Muscle of arm (tissue), 12 donors: ENCODE data around the gene GRIK5. TPM values are rescaled to one million over a fixed set of nuclear protein-coding genes. Genes with fewer than 3 reads are reported as not detected.
"Not testable (repeated sequence)": the region's sequence is repeated elsewhere in the genome, so short reads cannot be mapped to it uniquely, and the experiment has no call there.

ENCODE experiments used
- DNase-seq: peaks from one replicate; pipeline ENCODE4 v3.0.0-alpha.2; 2013
- polyA plus RNA-seq, 12 donors: library from polyadenylated mRNA; unstranded; fragments of 120-200 nt; gene quantifications; one replicate each; pipeline ENCODE4 v1.2.1, GENCODE V29; 2013; ENCODE audit not compliant: insufficient read length in 12 of 12

Gene GRIK5
- polyA plus RNA-seq, 12 donors = 1.7 to 10.3 (median 3.2) TPM; not detected in 1

- DNase-seq = no peak
These were observed 47.4 kb downstream of the GRIK5 start for GRCh38 chr19:42022616-42023015.

GRCh38 chr19:42021185-42021584 is 48.8 kb downstream of the GRIK5 start:
- DNase-seq = no peak

DNA sequence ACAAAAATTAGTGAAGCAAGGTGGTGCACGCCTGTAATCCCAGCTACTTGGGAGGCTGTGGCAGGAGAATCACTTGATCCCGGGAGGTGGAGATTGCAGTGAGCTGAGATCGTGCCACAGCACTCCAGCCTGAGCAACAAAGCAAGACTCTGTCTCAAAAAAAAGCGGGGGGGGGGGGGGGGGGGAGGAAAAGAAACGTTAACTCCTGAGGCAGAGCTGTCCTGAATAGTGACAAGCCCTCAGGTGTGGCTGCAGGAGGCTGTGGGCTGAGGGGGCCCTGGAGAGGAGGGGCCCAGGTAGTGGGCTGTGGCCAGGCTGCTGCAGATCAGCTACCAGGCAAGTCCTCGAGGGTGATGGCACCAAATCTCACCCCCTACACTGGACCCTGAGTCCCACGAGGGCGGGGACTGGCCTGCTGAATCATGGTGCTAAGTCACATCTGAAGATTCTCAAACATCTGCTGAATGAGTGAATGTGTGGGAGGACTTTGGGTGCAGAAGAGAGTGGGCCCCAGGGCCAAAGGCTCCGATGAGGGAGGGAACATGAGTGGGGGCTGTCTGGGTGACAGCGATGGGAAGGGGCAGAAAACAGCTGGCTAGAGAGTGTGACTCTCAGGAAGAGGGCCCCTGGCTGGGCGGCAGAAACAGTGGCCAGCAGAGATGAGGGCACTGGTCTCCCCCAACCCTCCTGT is 51.4 kb downstream of the GRIK5 start:
- no peak for DNase-seq

- no peak for DNase-seq
These were observed 53.0 kb downstream of the GRIK5 start for GRCh38 chr19:42017040-42017439.

DNA sequence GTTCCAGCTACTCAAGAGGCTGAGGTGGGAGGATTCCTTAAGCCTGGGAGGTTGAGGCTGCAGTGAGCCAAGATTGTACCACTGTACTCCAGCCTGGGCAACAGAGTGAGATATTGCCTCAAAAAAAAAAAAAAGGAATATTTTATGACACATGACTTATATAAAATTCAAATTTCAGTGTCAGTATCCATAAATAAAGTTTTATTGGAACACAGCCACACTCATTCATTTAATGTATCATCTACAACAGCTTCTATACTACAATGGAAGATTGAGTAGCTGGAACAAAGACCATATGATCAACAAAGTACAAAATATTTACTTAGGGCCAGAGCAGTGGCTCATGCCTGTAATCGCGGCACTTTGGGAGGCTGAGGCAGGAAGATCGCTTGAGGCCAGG is 57.3 kb downstream of the GRIK5 start:
- not testable (repeated sequence) for DNase-seq

DNA sequence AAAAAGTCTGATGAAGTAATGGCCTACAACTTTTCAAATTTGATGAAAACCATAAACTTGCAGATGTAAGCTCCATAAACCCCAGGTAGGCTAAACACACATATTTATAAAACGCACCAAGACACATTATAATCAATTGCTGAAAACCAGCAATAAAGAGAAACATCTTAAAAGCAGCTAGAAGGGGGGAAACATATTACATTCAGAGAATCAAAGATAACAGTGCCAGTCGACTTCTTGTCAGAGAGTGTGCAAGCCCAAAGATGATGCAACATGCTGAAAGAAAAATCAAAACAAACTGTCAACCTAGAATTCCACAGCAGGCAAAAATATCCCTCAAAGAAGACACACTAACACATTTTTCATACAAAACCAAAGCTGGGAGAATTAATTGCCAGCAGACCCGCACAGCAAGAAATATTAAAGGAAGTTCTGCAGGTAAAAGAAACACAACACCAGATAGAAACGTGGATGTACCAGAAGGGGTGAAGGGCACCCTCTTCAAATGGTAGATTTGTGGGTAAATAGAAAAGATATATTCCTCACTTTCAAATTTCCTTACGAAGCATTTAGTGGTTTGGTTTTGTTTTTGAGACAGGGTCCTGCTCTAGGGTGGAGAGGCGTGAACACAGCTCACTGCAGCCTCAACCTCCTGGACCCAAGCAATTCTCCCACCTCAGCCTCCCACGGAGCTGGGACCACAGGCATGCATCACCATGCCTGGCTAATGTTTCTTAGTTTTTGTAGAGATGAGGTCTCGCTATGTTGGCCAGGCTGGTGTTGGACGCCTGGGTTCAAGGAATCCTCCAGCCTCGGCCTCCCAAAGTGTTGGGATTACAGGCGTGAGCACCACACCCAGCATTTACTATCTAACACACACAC is 59.5 kb downstream of the GRIK5 start:
- DNase-seq = no peak

DNA sequence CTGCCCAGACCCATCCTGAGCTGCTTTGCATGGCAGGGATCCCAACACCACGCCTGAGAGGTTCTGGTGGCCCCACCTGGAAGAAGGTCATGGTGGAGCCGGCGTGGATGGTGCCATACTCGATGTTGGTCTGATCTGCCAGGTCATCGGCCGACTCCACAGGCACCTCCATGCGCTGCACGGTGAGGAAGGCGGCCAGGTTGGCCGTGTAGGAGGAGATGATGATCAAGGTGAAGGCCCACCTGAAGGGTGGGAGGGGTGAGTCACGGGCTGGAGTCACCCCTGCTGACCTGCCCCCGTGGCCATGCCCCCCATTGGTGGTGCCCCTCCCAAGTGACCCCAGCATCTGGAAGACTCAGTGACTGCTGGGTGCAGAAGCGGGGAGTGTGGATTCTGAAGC is 63.4 kb downstream of the GRIK5 start:
- DNase-seq = no peak

DNA sequence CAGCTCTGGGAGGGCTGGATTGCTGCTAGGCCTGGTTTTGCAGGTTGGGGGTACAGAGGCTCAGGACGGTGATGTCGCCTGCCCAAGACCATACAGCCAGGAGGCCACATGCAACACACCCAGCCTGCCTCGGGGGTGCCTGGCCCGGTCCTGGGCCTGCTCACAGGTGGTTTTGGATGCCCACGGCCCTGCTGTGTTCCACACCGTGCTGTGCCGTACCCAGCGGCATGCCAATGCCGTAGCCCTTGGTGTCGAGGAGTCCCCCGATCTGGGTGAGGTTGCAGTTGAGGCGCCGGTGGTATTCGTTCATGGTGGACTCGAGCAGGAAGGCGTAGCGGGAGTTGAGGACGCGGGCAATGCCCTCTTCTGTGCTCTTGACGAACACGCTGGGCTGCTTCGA is 64.5 kb downstream of the GRIK5 start:
- no peak for DNase-seq

GRCh38 chr19:42003506-42004294 is 66.3 kb downstream of the GRIK5 start:
- DNase-seq = no peak

DNA sequence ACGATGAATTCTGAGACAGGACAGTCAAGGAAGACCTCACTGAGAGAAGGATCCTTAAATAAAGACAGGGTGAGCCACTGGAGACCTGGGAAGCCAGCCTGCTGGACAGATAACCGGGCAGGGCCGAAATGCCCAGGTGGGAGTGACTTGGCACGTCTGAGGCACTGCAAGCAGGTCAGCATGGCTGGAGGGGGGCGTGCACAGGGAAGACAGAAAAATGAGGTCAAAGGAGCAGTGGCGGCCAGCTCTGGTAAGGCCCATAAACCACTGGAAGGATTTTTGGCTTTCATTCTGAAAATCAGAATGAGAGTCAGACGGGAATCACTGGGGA is 70.2 kb downstream of the GRIK5 start:
- no peak for DNase-seq

GRCh38 chr19:41999071-41999877 is 70.7 kb downstream of the GRIK5 start:
- no peak for DNase-seq

DNA sequence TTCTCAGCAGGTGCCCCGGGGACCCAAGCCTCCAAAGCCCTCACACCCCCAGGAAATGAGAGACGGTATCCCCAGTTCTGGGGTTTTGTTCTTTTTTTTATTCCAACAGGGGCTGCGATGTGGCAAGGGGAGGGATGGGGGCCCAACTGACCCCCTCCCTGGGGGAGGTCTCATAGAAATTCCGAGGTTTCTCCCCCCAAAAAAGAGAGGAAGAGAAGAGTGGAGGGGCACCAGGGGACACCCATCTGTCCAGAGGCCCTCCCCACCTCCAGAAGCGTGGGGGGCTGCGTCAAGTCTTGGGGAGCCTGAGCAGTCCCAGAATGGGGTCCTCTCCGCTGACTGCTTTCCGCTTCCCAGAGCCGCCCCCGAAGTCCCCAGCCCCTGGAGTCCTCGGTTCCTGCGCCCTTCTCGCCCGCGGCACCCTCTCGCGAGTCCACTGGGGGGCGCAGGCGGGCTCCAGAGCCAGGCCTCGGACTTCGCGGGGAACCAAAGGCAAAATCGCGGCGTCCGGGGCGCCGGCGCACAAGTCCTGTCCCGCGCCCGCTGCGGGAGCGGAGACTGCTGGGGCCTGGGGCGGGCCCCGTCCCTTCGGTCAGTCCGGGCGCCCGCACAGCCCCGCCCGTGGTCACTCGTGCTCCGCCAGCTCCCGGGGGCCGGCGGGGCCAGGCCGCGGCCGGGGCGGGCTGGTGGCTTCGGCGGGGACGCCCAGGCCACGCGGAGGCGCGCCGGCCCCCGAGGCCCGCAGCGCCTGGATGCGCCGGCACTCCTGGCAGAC is 71.6 kb downstream of the GRIK5 start:
- no peak for DNase-seq

GRCh38 chr19:41997851-41998229 is 72.2 kb downstream of the GRIK5 start:
- no peak for DNase-seq

DNA sequence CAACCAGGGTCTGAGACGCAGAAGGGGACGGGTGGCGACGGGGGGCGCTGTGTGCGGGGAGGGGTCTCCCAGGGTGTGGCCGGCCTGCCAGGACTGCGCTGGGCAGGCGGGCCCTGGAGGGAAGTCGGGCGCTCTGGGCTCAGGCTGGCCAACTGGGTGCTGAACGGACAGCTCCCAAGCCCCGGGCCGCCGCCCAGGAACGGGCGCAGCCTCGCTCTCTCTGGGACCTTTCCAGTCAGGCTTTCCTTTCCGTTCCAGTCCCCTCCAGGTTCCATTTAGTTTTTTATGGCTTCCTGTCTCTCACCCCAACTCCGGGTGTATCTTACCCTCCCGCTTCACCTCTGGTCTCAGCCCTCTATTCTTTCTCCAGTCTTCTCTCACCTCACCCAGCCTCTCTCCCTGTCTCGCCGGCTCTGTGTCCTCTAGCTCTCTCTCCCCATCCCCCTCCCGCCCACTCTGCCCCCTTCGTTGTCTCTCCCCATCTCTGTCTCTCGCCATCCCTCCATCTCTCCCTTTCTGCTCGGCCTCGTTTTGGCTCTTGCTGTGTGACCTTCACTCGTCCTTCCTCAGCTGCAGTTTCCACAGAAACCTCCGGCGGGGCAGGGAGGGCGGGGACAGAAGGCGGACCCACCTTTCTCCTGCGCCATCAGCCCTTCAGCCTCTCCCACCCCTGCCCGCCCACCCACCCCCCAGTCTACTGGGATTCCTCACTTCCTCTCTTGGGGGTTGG is 72.7 kb downstream of the GRIK5 start:
- DNase-seq = peak; percentile 54

- no peak for DNase-seq
These were observed 73.8 kb downstream of the GRIK5 start for GRCh38 chr19:41995959-41996797.

GRCh38 chr19:41994994-41995958 is 74.7 kb downstream of the GRIK5 start:
- DNase-seq = no peak

GRCh38 chr19:41994521-41994971 is 75.5 kb downstream of the GRIK5 start:
- no peak for DNase-seq
